HG02840 (cell line): ENCODE data around the gene ADGRV1.
A peak's percentile ranks its signal among the peaks of the same experiment; 100 is the strongest.

Experiments
- ATAC-seq: cut with Tn5 transposase; IDR thresholded peaks from one replicate; pipeline ENCODE4 v1.9.1; 2021; ENCODE audit warnings: mild to moderate bottlenecking, moderate library complexity, moderate number of reproducible peaks; ENCODE audit not compliant: unreplicated experiment, low FRiP score

The ADGRV1 gene

DNA sequence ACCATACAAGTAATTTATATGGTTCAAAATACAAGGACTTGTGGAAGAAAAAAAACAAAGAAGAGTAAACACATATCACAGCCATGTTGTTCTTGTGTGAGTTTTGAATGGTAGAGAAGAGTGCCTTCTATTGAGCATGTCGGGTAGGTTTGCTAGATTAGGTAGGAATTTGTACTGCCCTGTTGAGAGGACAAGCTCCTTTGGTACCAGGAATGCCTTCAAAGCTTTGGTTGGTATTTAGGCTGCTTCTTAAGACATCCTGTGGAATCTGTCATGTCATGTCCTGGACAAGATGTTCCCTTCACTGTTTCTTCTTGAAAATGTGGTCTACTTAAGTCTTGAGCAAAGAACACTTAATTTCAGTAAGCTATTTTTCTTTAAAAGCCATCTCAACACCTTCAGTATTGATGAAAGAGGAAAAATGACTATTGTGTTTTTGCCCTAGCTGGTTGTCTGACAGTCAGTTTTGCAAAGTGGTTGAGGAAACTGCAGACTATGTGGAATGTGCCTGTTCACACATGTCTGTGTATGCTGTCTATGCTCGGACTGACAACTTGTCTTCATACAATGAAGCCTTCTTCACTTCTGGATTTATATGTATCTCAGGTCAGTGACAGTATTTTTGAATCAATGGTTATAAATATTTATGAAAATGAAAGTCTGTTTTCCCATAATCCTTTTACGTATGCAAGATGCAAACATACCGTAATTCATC, 296.9 kb downstream of the ADGRV1 start:
- no peak for ATAC-seq

DNA sequence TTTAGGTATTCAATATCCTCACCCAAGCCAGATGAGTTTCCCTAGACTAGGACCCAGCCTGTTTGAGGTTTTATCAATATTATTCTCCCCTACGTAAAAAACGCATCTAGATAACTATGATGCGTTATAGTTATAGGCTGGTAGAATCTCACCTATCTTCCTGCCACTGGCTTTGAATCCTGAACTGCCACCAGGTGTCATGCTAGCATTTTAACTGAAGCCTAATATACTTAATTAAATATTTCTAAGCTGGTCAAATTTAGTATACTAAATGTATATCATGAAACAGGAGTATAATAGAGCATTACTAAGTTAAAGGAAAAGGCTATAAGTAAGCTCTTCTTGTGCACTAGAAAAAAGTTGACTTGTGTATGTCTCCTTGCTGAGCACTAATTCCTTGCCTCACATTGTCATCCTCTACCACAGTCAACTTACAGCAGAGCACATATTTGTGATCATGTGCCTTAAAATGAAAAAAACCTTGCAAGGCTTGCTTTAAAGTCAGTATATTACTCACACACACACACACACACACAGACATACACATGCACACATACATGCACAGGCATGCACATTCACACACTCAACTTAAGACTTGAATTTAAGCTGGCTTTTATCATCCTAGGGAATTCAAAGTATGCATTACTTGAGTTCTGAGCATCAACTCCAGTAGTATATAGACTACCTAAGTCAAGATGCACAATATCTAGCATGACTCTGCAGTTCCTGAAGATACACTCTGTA, 303.4 kb downstream of the ADGRV1 start:
- no peak for ATAC-seq

DNA sequence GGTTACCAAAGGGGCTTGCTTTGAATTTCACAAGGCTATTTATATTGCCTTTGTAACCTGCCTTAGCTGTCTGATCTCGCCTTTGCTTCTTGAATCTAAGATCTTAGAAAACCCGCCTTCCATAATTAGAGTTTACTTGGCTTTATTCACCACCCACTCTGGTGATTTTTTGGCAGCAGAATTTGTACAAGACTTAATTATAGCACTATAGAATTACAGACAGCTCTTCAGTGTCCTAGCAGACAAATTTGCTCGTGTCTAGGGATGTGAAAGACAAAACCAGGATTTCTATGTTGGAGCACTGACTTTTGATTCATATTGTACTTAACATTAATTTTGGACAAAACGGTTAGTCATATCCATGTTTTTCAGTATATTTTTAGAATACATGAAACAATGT, 306.6 kb downstream of the ADGRV1 start:
- no peak for ATAC-seq

DNA sequence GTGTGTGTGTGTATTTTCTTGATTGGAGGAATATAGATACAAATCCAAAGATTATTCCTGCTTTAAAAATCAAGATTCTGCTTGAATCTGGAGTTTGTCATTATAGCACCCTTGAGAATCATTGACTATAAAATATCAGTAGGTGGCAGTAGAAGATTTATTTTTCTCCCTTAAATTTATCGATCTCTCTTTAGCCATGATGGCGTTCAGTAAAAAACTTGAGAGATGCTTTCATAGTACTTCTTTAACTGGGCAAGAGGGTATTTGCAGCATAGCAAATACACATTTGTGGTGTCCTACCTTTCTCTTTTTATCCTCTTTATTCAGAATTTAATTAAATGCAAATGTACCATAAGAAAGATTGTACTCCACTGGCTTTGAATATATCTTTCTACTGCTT, 307.7 kb downstream of the ADGRV1 start:
- peak; percentile 66 for ATAC-seq

DNA sequence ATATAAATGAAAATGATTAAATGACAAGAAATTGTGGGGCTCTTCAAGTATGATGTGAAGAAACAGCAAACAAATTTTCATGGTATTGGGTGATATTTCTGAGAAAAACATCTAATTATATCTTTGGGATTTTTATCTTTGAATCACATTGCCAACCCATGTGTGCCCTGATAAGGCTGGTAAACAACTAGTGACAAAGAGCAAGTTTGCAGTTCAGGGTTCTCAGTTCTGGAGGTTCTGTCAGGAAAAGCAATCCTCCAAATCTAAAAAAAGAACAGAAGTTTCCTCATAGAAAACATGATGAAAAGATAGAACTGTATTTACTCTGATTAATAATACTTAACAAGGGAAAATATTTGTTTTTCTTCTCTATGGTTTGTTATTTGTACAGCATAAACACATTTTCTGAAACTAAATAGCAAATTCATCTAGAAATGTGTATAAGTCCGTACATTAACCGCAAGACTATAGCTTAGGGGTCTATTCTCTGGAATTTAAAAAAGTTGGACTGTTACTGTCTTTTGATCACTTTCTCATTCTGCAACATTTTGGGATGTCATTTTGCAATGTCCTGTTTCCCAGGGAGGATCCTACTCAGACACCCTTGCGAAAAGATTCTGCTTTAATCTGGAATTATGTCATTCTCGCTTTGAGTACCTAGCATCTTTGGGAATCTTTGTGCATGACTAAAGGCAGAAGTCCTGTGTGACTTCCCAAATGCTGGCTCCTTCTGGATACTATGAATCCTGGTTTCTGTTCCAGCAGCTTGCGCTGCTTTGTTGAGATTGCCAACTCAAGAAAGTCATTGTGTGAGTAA, 308.5 kb downstream of the ADGRV1 start:
- no peak for ATAC-seq

DNA sequence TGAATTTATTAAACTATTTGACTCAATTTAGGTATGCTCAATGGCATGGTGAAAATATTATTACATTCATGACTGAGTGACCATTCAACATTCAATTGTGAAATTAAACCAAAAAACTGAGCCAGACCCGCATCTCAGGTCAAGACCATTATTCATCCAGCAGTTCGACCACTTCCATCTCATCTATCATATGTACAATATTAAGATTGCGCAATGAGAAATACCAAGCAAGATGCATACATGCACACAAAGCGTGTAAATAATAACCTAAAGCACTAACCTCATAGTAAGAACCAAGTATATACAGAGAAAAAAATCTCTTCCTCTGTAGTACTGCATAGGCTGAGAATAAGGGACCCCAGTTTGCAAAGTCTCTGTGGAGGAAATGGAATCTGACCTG, 310.2 kb downstream of the ADGRV1 start:
- no peak for ATAC-seq

DNA sequence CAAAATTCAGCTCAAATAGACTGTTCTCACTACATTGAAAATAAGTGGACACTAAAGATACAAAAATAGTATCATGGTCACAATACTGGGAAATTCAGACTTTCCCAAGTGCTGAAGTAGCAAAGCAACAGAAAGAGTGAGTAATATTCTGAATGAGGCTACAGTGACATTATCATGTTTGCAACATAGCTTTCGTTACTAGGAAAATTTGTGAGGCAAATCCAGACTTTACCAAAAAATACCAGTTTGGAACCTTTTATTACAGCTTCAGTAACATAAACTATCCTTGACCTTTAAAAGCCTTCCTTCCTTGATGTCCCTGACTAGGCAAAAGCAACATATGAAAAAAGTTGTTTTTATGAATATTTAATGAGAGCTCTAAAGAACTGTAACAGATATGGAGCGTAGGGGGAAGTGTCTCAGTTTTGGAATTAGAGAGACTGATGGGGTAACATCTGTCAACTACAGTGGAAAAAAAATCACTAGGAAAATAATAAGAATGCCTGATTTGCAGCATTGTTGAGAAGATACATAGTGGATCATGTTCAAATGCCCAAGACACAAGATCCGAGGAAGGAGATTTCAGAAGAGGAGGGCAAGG, 312.9 kb downstream of the ADGRV1 start:
- ATAC-seq, result no peak

DNA sequence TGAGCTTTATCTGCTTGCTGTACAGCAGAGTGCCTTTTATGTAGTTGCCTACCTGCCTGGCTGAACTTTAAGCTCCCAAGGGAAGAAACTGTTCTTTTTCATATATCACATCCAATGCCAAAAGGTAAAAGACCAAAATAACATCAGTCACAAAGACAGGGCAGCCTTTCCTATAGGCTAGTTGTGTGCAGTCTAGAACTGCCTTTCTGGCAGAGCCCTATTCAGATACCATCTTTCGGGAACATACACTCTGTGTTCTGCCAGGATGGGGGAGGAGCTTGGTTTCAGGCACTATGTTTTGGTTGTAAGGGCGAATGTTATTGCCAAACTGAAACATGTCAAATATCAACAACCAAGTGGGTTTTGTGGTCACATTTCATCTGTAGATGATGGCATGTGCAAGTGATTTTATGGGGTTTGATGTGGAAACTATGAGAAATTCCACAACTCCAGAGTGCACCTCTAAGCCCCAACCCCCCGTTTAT, 314.5 kb downstream of the ADGRV1 start:
- no peak for ATAC-seq

DNA sequence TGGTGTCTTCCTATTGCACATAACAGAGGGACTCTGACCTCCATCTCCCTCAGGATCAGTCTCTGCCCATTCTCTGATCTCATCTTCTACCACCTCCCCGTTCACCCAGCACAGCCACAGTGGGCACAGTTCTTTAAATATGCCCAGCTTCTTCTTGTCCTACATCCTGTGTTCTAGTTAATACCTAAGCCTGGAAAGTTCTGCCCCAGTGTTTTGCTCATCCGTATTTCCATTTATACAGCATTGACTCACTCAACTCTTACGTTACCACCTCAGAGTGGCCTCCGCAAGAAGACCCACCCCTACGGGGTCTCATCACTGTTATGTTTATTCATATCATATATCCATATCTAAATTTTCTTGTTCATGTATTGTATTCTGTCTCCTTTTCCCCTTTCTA, 315.5 kb downstream of the ADGRV1 start:
- ATAC-seq, result no peak

DNA sequence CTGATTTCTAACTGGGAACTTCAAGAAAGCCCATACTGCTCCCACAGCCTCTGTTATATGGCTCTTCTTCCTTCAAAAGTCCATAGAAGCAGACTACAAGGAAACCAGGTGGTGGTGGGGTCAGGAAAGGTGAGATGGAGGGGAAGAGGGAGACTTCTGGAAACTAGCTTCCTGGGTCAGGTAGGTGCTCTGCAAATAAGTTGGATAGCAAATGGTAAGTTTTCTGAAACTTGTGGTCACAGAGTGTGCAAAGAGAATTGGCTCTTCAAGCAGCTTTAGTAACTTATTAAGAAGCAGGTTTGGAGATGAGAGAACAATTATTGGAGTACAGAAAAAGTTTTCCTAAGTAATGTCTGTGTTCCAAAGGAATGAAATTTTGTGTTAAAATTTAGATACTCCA, 316.9 kb downstream of the ADGRV1 start:
- ATAC-seq, result no peak

DNA sequence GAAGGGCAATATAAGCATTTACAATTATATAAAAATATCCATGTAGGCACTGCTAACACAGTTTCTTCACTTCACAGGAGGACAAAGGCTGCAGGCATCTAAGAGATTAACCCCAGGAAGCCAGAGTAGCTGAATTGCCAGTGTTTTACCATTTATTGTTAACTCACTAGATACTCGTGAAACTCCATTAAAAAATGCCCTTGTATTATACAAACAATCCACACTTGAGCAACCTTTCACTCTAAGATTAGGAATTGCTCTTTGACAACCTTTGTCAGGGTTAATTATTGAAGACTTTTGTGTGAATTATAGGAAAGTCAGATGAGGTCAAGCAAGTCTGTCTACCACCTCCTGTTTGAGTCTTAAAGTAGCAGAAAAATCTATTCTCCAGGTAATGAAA, 317.8 kb downstream of the ADGRV1 start:
- no peak for ATAC-seq

DNA sequence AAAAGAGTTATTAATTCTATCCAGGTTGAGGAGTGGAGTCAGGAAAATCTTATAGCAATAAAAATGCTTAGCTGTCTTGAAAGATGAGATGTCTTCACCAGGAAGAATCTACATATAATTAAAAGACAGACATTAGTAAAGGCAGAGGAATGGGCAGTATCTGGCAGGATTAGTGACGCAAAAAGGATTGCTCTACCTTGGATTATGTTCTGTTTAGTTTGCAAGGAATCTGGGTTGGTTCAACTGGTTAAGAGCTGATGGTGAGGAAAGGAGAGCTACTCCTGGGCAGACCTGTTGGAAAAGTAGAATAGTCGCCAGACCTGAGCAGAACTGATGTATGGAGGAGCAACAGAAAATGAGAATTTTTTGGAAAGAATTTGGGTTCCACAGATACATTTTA, 318.5 kb downstream of the ADGRV1 start:
- ATAC-seq, result no peak

DNA sequence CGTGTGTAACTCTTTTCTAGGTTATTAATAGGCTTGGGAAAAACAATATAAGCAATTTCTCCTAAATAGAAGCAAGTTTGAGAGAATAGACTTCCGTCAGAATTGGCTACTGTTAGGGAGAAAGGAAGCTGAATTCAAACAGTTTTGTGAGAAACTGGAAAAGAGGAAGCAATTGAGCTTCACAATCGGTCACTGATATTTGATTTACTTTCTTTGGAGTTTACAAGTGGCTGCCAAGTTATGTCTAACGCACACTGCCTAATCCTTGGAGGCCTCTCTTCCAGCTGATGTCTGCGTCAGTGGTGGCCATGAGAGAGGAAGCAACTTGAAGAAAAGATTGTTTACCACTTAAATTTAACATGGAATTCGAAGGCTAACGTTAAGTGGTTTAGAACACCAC, 319.5 kb downstream of the ADGRV1 start:
- ATAC-seq, result no peak

DNA sequence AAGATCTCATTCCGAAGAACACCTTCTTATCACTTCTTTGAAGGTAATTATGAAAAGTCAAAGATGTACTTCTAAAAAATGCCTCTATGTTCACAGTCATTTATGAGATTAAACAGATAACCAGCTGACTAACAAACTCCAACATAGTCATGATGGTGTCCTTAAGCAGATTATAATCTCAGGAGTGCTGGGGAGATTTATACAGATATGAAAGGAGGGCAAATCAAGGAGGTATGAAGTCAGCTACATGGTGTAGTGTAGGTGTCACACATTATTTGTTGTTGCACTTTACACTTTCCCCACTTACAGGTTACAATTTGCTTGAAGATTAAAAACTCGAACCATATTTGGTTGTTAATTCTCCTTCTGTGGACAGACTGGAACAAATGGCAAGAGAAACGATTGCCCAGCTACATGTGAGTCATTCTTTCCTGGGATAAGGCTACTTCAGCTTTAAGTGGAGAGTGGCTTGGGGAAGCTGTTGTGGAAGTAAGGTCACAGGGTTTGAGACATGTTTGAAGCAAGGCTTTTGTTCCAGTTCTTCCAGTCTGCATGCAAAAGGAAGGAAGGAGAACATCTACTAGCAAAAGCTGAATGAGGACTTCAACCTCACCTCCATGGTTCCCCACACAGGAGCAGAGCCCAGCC, 320.1 kb downstream of the ADGRV1 start:
- ATAC-seq, result no peak

DNA sequence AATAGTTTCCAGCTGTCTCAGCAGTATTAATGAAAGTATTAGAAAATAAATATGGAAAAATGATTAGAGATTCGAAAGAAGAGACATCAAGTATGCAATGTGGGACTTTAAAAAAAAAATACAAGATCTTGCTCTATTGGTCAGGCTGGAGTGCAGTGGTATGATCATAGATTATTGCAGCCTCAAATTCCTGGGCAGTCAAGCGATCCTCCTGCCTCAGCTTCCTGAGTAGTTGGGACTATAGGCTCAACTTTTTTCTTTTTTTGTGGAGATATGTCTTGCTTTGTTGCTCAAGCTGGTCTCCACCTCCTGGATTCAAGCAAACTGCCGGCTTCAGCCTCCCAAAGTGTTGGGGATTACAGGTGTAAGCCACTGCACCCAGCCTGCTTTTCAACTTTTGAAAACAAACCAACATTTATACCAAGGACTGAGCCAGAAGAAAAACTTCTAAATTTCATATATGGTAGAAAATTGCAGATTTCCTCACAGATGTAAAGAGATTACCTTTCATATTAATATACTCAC, 323.1 kb downstream of the ADGRV1 start:
- no peak for ATAC-seq

DNA sequence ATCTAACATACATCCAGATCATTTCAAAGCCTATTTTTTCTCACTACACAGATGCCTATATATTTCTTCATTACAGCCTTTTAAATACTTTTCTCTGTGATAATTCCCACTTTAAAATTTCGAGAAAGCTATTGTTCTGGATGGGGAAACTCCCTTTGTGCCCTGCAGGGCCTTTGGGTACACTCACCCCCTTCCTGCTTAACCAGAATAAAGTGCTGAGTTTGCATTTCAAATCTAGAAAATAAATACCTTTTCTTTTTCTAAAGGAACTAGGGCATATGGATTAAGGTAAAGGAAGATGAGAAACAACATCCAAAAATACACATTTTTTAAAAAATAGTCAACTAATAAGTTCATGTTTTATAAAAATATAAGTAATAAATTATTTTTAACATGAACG, 323.9 kb downstream of the ADGRV1 start:
- ATAC-seq, result no peak

DNA sequence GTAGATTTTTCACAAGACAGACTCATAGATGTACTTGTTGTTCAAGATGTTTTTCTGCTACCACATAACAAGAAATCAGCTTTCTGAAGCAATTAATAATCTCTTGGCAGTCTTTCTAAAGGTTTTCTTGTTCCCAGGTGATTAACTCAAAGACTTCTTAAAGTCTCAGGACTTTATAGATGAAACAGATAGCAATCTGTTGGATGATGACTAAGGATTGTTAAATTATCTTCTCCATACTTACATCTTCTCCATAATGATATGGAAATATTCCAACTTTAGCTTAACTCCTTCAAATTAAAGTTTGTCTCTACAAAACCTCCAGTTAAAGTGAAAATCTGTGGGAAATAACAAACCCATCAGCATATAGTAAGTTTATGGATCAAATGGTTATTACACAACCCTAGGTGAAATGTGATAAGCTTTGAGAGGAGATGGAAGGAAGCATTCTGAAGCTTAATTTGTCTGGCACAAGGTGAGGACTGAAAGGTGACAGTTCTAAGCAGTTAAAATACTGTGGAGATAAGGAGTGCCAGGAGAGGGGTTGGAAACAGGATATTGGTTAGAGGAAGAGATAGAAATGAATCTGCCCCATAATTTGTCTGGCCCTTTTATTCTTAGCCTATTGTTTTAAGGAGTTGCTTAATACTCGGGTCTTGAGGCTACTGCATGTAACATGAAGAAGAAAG, 326.7 kb downstream of the ADGRV1 start:
- ATAC-seq, result no peak

DNA sequence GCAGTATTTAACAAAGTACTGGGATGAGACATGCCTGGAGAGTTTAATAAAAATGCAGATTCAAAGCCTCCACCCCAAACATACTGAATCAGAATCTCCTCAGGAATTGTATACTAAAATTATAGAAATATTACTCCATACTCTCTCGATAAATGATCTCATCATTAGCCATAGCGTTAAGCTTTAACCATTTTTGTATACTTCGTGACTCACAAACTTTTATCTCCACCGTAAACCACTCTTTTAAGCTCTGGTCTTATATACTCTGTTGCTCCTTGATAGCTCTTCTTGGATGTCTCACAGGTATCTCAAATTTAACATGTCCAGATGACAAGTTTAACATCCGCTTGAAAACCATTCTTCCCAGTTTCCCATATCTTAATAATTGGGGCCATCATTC, 327.8 kb downstream of the ADGRV1 start:
- no peak for ATAC-seq

DNA sequence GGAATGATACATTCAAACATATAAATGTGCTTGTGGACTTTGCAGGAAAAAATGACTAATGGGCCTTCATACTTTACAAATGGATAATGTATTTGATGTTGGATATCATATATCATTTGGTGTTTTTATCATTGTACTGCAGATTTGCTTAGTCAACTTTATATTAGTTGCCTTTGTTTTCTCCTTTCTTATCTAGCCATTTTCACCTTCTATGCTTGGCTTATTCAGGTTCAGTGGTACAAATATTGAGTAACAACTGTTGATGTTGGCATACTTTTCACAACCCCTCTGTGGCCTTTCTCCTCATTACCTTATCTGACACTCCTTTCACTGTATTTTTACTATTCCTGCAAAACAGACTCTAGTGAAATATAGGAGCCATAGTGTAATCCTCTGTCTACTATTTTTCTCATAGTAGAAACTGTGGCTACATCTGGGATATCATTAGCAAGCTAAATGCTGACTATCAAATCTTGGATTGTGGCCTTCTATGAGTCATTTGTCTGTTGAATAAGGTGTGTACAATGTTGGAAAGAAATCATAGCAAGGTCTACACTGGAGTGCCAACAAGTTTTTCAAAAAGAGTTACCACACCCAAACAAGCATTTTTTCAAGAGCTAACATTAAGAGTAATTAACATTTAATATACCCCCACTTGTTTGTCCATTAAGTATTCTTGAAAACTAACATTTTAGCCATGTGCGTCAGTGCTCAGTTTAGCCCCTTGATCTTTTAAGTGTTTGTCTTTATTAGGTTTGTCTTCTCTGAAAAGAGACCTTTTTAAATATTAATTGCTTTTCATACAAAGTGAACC, 330.1 kb downstream of the ADGRV1 start:
- ATAC-seq, result no peak
